CD4-positive, CD25-positive, alpha-beta regulatory T cell (primary cell): ENCODE measurements around the gene IQCE. TPM values are rescaled to one million over a fixed set of nuclear protein-coding genes. Genes with fewer than 3 reads are reported as not detected.
"Not testable (repeated sequence)": the region's sequence is repeated elsewhere in the genome, so short reads cannot be mapped to it uniquely, and the experiment has no call there.

Source experiments
- ATAC-seq, 2 donors: fragments of 150-1000 bp; cut with Tn5 transposase; one replicate each; pipeline ENCODE4 v1.10.0; 2021; ENCODE audit warnings: low read depth in 2 of 2, moderate number of reproducible peaks in 2 of 2, moderate library complexity in 1 of 2
- DNase-seq, 3 donors: peaks; one replicate each; pipeline versions ENCODE4 v3.0.0 to v3.0.0-alpha.2; 2012 to 2022; ENCODE audit warnings: mixed read lengths in 1 of 3
- H3K27ac ChIP-seq: one replicate; pipeline ENCODE4 v1.7.0; 2013; ENCODE audit warnings: mild to moderate bottlenecking, low read length; ENCODE audit not compliant: insufficient read depth, poor library complexity, severe bottlenecking
- H3K27me3 ChIP-seq: one replicate; pipeline ENCODE4 v1.7.0; 2013; ENCODE audit warnings: low read length; ENCODE audit not compliant: control insufficient read depth, insufficient read depth
- H3K36me3 ChIP-seq: one replicate; pipeline ENCODE4 v1.7.0; 2013; ENCODE audit warnings: mild to moderate bottlenecking, low read length, moderate library complexity; ENCODE audit not compliant: control insufficient read depth, insufficient read depth
- H3K4me1 ChIP-seq: 2 replicates; pipeline ENCODE4 v1.7.0; 2013; ENCODE audit warnings: mild to moderate bottlenecking, low read length; ENCODE audit not compliant: insufficient read depth, control insufficient read depth, poor library complexity, severe bottlenecking
- H3K4me3 ChIP-seq: one replicate; pipeline ENCODE4 v1.7.0; 2013; ENCODE audit warnings: low read depth, mild to moderate bottlenecking, low read length, moderate library complexity
- H3K9me3 ChIP-seq, 2 experiments: 1 replicate in 1 of 2; 2 replicates in 1 of 2; pipeline ENCODE4 v1.7.0; 2013; ENCODE audit warnings: low read length in 2 of 2, mild to moderate bottlenecking in 1 of 2, moderate library complexity in 1 of 2; ENCODE audit not compliant: control insufficient read depth in 2 of 2
- H3K27ac Mint-ChIP-seq, 3 donors: one replicate each; pipeline ENCODE4 v1.8.0; 2020 to 2022; ENCODE audit warnings: mild to moderate bottlenecking in 3 of 3, mixed read lengths in 3 of 3, moderate library complexity in 2 of 3
- H3K27me3 Mint-ChIP-seq: one replicate; pipeline ENCODE4 v1.8.0; 2022; ENCODE audit warnings: mild to moderate bottlenecking, mixed read lengths
- H3K36me3 Mint-ChIP-seq: one replicate; pipeline ENCODE4 v1.8.0; 2020; ENCODE audit warnings: mixed read lengths
- H3K4me1 Mint-ChIP-seq, 4 donors: one replicate each; pipeline ENCODE4 v1.8.0; 2020 to 2022; ENCODE audit warnings: mixed read lengths in 4 of 4, mild to moderate bottlenecking in 1 of 4
- H3K4me3 Mint-ChIP-seq, 4 donors: one replicate each; pipeline ENCODE4 v1.8.0; 2020 to 2022; ENCODE audit warnings: mild to moderate bottlenecking in 4 of 4, mixed read lengths in 4 of 4, moderate library complexity in 3 of 4
- H3K9me3 Mint-ChIP-seq, 7 donors: one replicate each; pipeline ENCODE4 v1.8.0; 2020 to 2022; ENCODE audit warnings: mixed read lengths in 7 of 7, mild to moderate bottlenecking in 3 of 7, moderate library complexity in 2 of 7
- polyA plus RNA-seq, 4 donors: library from polyadenylated mRNA; unstranded; fragments of 300-500 nt; fragmentation: Illumina TruSeq; gene quantifications; one replicate each; pipeline ENCODE4 v1.2.3, GENCODE V29; 2021
- total RNA-seq: library from RNA; stranded (reverse); gene quantifications from one replicate; pipeline ENCODE4 v1.2.3, GENCODE V29; 2022

The IQCE gene
- total and polyA plus RNA-seq, 5 donors from 2014 or later = 0.69 to 6.6 (median 1.00) TPM

DNA sequence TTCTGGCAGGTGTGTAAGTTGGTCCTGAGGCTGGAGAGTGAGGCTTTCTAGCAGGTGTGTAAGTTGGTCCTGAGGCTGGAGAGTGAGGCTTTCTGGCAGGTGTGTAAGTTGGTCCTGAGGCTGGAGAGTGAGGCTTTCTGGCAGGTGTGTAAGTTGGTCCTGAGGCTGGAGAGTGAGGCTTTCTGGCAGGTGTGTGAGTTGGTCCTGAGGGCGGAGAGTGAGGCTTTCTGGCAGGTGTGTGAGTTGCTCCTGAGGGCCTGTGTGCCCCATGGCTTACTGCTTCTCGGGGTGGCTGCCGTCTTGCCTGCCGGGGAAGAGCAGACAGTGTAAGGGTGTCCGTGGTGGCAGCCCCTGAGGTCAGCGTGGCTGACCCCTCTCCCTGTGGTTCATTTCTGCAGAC, 50.9 kb downstream of the IQCE start:
- H3K4me1 Mint-ChIP-seq, H3K4me3 ChIP-seq, H3K4me1 ChIP-seq, H3K36me3 Mint-ChIP-seq, H3K27ac ChIP-seq, DNase-seq, H3K4me3 Mint-ChIP-seq, H3K9me3 Mint-ChIP-seq, H3K9me3 ChIP-seq, ATAC-seq, H3K27me3 ChIP-seq, H3K36me3 ChIP-seq, H3K27me3 Mint-ChIP-seq: not testable (repeated sequence)
- H3K27ac Mint-ChIP-seq = peak overlapping the region in 1 of 3 donors; percentile 58

DNA sequence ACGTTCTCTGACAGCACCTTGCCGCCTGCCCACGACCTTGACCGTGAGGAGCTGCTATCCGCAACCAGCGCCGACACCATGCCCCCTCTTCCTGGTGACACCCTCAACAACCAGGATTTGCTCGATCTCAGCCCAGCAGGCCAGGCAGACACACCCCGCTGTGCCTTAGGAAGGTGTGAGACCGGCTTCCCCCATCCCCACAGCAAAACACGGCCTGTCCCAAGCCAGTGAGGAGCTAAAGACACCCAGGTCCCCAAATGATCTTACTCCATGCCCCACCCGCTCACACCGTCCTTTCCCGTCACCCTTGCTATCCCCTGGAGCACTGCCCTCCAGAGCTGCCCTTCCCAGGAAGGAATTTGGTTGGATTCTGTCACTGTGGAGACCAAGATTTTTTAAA, 51.7 kb downstream of the IQCE start:
- peak overlapping the region in 2 of 3 donors; percentile 10 to 58 for H3K27ac Mint-ChIP-seq
- no peak overlapping the region for H3K27ac ChIP-seq
- H3K4me1 Mint-ChIP-seq = peaks cover 4 to 8% (median 5%) of the 10 kb centered on the region in 4 donors
- ATAC-seq = no peak
- no peak for DNase-seq
- no peaks in the 10 kb centered on the region for H3K4me1 ChIP-seq
- H3K36me3 Mint-ChIP-seq = no peaks in the 10 kb centered on the region
- H3K9me3 Mint-ChIP-seq = no peaks in the 10 kb centered on the region
- H3K27me3 Mint-ChIP-seq = no peaks in the 10 kb centered on the region
- no peaks in the 10 kb centered on the region for H3K27me3 ChIP-seq
- no peak overlapping the region for H3K4me3 ChIP-seq
- H3K36me3 ChIP-seq = no peaks in the 10 kb centered on the region
- no peaks in the 10 kb centered on the region for H3K9me3 ChIP-seq
- no peak overlapping the region for H3K4me3 Mint-ChIP-seq

DNA sequence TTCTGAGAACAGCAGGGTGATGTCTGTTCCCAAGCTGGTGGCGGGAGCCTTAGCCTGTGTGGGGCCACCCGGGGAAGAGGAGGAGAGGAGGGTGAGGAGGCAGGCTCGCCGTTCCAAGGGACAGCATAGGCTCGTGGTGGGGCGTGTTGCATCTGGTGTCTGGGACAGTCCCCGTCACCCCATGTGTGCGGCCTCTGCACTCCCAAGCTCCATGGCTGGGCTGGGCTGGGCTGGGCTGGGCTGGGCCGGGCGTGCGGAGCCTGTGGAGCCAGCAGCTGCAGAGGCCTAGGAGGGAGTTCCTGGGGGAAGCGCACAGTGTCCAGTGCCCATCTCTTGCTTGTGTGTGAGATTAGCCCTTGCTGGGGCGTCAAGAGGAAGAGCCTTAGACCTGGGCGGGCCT, 52.1 kb downstream of the IQCE start:
- no peak for ATAC-seq
- no peaks in the 10 kb centered on the region for H3K27me3 ChIP-seq
- Mint-ChIP-seq H3K27ac (no peak overlapping the region), H3K27me3 (no peaks in the 10 kb centered on the region), H3K9me3 (no peaks in the 10 kb centered on the region), H3K4me1 (peaks cover 4 to 8% (median 5%) of the 10 kb centered on the region in 4 donors), H3K36me3 (no peaks in the 10 kb centered on the region), H3K4me3 (no peak overlapping the region)
- H3K9me3 ChIP-seq = no peaks in the 10 kb centered on the region
- H3K4me1 ChIP-seq = no peaks in the 10 kb centered on the region
- DNase-seq = no peak
- H3K36me3 ChIP-seq = no peaks in the 10 kb centered on the region
- H3K4me3 ChIP-seq = no peak overlapping the region
- no peak overlapping the region for H3K27ac ChIP-seq

DNA sequence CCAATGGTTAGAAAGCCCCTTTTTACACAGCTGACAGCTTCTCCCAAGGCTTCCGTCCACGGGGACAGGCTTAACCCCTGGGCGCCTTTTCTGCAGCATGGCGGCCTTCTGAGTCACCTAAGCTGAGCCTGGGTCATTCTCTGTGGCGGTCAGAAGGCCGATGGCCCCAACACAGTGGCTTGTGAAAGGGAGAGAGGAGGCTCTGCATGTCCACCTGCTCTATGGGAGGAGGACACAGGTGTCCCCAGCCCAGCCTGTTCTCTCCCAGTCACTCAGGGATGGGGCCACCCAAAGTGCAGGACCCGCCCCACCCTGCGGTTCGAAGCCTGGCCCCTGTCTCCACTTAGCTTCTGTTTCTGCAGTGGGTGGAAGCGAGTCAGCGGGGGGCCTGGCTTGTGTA, 52.6 kb downstream of the IQCE start:
- DNase-seq (no peak), ATAC-seq (no peak)
- H3K9me3 ChIP-seq = no peaks in the 10 kb centered on the region
- H3K4me3 ChIP-seq = no peak overlapping the region
- no peaks in the 10 kb centered on the region for H3K4me1 ChIP-seq
- no peaks in the 10 kb centered on the region for H3K36me3 ChIP-seq
- Mint-ChIP-seq H3K4me3 (no peak overlapping the region), H3K27ac (no peak overlapping the region), H3K9me3 (no peaks in the 10 kb centered on the region), H3K4me1 (peaks cover 4 to 8% (median 5%) of the 10 kb centered on the region in 4 donors), H3K27me3 (no peaks in the 10 kb centered on the region), H3K36me3 (no peaks in the 10 kb centered on the region)
- no peaks in the 10 kb centered on the region for H3K27me3 ChIP-seq
- no peak overlapping the region for H3K27ac ChIP-seq

DNA sequence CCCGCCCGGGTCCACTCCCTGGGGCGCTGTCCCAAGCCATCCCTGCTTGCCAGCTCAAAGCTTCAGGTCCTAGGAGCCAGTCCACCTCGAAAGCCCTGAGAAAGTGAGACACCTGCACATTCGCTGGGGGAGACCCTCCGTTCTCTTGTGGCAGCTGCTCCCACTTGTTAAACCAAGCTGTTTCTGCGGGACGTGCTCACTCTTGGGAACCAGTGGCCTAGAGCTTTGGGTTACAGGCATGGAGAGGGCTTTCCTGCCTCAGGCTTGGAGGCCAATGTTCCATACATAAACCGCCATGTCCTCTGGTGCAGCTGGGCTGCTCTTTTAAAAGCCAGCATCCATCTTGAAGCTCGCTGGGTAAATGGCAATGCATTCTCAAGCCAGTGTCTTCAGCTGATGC, 53.1 kb downstream of the IQCE start:
- no peak overlapping the region for H3K4me3 ChIP-seq
- H3K27ac Mint-ChIP-seq = no peak overlapping the region
- DNase-seq (no peak), ATAC-seq (no peak)
- H3K36me3 ChIP-seq = no peaks in the 10 kb centered on the region
- H3K27ac ChIP-seq = no peak overlapping the region
- no peaks in the 10 kb centered on the region for H3K4me1 ChIP-seq
- H3K27me3 ChIP-seq = no peaks in the 10 kb centered on the region
- no peak overlapping the region for H3K4me3 Mint-ChIP-seq
- no peaks in the 10 kb centered on the region for H3K27me3 Mint-ChIP-seq
- no peaks in the 10 kb centered on the region for H3K9me3 Mint-ChIP-seq
- no peaks in the 10 kb centered on the region for H3K9me3 ChIP-seq
- peaks cover 4 to 8% (median 5%) of the 10 kb centered on the region in 4 donors for H3K4me1 Mint-ChIP-seq
- no peaks in the 10 kb centered on the region for H3K36me3 Mint-ChIP-seq

DNA sequence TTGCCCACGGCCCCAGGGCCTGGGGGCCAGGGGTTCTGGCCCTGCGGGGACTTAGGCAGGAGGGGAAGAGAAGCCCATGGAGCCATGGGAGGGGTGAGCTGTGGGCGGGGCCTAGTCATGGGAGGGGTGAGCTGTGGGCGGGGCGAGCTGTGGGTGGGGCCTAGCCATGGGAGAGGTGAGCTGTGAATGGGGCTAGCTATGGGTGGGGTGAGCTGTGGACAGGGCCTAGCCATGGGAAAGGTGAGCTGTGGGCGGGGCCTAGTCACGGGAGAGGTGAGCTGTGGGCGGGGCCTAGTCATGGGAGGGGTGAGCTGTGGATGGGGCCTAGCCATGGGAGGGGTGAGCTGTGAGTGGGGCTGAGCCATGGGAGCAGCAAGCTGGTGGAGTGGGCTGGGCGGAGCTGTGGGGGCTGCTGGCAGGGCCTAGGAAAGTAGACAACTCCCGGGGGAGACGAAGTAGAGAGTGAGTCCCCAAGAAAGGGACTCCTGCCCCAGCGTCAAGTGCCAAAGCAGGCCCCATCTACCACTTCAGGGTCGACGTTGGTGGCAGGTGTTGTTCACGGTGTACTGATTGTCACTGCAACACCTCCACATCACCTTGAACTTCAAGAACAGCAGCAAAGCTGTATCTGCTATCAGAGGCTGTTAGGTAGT, 53.8 kb downstream of the IQCE start:
- Histone ChIP-seq H3K4me3 (no peak overlapping the region), H3K27me3 (no peaks in the 10 kb centered on the region), H3K36me3 (no peaks in the 10 kb centered on the region), H3K4me1 (no peaks in the 10 kb centered on the region), H3K27ac (no peak overlapping the region), H3K9me3 (no peaks in the 10 kb centered on the region)
- Mint-ChIP-seq H3K36me3 (no peaks in the 10 kb centered on the region), H3K9me3 (no peaks in the 10 kb centered on the region), H3K27me3 (no peaks in the 10 kb centered on the region), H3K4me3 (no peak overlapping the region), H3K4me1 (peaks cover 4 to 8% (median 5%) of the 10 kb centered on the region in 4 donors), H3K27ac (no peak overlapping the region)
- DNase-seq = no peak
- no peak for ATAC-seq

DNA sequence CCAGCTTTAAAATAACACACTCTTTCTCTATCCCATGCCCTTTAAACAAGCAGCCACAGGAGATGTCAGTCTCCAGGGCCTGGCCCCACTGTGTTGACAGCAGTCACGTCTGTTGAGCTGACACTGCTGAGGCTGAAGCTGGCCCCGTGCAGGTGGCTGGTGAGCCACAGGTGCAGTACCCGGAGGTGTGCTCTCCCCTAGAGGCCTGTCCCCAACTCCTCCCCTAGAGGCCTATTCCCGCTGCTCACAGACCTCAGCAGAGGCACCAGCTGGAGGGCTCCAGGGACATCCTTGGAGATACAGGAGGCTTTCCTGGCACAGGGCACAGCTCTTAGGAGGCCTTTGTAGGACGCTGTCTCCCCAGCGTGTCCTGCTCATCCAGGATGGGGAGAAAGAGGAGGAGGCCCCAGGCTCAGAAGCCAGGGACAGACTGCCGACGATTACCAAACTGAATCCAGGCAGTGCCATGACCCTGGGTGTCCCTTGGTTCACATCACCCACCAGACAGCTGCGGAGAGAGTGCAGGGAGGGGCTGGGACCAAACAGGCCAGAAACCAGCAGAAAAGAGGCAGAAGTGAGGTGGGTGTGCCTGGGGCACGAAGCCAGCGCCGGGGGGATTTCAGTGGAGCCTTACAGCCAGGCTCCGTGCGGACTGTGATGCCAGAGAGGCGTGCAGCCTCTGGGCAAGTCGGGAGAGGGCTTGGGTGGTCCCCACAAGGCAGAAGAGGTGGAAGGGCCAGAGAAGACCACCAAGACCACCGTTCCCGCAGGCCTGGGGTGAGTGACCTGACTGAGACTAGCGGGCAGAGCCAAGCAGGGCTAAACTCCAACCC, 54.5 kb downstream of the IQCE start:
- Histone ChIP-seq H3K4me1 (no peaks in the 10 kb centered on the region), H3K27ac (no peak overlapping the region), H3K4me3 (no peak overlapping the region), H3K27me3 (no peaks in the 10 kb centered on the region), H3K36me3 (no peaks in the 10 kb centered on the region), H3K9me3 (no peaks in the 10 kb centered on the region)
- ATAC-seq (no peak), DNase-seq (no peak)
- Mint-ChIP-seq H3K27ac (peak overlapping the region in 1 of 3 donors; percentile 56), H3K4me1 (peaks cover 4 to 5% (median 5%) of the 10 kb centered on the region in 4 donors), H3K27me3 (no peaks in the 10 kb centered on the region), H3K36me3 (no peaks in the 10 kb centered on the region), H3K9me3 (no peaks in the 10 kb centered on the region), H3K4me3 (no peak overlapping the region)
